HG02678 (cell line): ENCODE data around the gene THRB.

Experiments
- ATAC-seq: cut with Tn5 transposase; IDR thresholded peaks from one replicate; pipeline ENCODE4 v1.9.1; 2021; ENCODE audit warnings: mild to moderate bottlenecking, moderate library complexity; ENCODE audit not compliant: unreplicated experiment

THRB gene

DNA sequence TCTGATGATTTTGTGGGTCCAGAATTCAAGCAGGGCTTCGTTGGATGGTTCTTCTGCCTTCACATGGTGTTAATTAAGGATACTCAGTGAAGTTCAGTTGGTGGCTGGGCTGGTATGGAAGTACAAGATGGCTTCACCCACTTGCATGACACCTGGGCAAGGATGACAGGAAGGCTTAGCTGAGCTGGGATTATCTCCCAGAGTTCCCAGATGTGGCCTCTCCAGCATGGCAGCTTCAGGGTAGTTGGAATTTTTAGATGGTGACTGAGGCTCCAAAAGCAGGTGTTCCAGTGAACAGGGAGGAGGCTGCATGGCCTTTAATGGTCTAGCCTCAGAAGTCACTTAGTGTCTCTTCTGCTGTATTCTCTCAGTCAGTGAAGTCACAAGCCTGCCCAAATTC, 135.5 kb downstream of the THRB start:
- no peak for ATAC-seq

DNA sequence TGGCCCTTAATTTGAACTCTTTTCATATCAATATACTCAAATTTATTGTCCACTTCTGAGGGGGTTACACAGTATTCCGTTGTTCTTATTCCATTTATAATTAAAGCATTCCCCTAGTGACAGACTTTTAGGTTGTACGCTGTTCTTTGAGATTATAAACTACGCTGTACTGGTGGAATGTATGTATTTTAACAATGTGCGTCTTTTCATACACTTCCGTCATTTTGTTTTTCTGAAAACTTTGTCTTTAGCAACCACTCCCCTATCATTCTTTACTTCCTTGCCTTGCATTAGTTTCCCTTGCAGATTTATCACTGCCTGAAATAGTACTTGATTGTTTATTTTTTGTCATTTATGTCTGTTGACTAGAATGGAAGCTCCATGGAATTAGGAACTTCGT, 137.0 kb downstream of the THRB start:
- ATAC-seq: no peak

GRCh38 chr3:24355806-24356205, 138.8 kb downstream of the THRB start:
- ATAC-seq: no peak

DNA sequence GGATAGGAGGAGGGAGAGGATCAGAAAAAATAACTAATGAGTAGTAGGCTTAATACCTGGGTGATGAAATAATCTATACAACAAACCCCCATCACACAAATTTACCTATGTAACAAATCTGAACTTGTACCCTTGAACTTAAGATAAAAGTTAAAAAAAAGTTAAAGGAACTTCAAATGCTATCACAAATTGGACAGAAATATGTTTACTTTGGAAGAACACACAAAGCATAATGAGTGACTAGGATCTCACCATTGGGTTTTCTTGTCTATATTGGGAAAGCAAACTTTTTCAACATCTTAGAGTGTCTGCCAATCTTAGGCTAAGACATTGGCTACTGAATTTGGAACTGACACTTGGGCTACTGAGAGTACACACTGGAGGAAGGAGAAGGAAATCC, 140.4 kb downstream of the THRB start:
- no peak for ATAC-seq

GRCh38 chr3:24352893-24353553, 141.6 kb downstream of the THRB start:
- ATAC-seq: no peak

GRCh38 chr3:24351779-24352469, 142.7 kb downstream of the THRB start:
- ATAC-seq: no peak

DNA sequence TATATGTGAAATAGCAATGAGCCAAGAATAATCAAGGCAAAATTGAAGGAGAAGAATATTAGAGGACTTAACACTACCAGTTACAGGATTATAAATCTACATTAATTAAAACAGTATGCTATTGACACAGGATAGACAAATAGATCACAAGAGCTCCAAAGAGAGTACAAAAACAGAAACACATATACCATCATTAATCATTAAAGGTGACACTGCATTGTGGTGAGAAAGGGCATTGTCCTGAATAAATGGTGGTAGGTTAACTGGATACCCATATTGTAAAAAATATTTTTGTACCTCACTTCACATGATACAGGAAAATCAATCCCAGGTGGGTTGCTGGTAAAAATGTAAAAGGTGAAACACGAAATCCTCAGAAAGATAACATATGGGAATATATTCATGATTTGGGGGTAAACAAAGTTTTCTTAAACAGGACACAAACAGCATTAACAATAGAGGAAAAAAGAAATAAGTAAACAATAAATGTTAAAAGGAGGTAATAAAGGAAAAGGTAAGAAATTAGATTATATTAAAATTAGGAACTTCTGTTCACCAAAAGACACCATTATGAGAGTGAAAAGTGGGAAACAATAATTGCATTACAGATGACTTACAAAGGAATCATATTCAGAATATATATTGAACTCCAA, 145.2 kb downstream of the THRB start:
- no peak for ATAC-seq

DNA sequence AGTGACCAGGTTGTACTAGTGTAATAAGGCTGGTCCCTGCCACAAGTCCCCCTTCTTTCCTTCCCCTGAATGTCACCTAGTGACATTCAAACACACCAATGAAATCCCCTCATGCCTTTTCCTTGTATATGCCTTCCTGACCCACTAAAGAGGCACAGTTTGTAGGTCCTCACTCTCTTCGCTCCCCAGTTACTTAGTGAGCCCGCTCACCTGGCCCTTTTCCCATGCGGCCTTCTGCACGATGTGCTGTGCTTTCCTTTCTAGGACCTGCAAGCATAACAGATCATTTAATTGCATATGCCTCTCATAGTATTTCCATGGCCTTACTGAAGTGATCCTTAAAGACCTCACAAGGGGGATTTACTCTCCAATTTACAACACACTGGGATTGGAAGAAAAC, 146.3 kb downstream of the THRB start:
- ATAC-seq: no peak

DNA sequence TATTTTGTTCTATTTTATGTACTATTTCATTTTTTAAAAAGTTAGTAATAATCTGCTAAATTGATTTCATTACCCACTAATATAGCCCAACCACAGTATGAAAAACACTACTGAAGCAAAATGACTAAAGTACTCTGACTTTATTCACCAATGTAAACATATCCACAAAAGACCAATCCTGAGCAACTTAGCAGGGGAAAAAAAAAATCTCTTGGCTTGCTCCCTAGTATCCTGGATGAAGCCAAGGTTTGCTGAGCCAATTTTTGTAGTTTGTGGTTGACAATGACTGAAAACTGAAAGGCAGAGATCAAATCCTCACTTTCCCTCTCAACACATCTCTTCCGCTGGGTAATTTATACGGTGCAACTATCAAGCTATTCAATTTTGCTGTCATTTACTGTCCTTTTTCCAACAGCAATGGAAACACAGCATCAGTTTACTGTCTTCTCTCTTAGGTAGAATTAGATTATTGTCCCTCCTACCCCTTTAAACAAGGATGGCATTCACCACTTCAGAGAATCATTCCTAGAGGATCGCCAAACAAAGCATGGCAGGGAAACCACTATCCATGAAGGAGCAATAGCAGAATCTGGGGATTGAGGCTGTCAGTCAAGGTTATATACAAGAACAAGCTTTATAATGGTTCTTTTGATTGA, 149.7 kb downstream of the THRB start:
- no peak for ATAC-seq

GRCh38 chr3:24343084-24343783, 151.4 kb downstream of the THRB start:
- no peak for ATAC-seq

- ATAC-seq: no peak
Observed at GRCh38 chr3:24342275-24342674, 152.4 kb downstream of the THRB start.

GRCh38 chr3:24341668-24342067, 153.0 kb downstream of the THRB start:
- no peak for ATAC-seq

- ATAC-seq: no peak
Observed at GRCh38 chr3:24340966-24341365, 153.7 kb downstream of the THRB start.

GRCh38 chr3:24340161-24340560, 154.5 kb downstream of the THRB start:
- no peak for ATAC-seq

DNA sequence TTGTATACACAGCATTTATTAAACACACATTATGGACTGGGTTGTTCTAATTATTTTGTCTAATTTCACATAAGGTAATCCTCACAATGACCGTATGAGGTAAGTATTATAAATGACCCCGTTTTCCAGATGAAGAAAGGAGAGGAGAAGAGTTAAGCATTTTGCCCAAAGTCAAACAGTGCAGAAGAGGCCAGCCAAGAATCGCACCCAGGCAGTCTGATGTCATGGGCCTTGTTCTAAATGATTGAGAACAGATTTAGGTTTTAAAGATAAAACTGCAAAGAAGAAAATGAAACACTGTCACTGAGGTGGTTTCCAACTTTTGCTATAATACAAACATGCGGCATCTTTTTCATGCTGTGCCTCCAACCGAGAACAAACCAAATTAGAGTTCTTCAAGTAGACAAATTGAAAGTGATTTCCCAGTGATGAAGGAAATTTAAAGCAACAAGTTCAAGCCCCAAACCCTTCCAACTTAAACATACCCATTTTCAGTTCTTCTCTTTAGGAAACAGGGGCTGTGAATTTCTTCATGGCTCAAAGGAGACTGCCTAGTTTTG, 155.3 kb downstream of the THRB start:
- no peak for ATAC-seq

DNA sequence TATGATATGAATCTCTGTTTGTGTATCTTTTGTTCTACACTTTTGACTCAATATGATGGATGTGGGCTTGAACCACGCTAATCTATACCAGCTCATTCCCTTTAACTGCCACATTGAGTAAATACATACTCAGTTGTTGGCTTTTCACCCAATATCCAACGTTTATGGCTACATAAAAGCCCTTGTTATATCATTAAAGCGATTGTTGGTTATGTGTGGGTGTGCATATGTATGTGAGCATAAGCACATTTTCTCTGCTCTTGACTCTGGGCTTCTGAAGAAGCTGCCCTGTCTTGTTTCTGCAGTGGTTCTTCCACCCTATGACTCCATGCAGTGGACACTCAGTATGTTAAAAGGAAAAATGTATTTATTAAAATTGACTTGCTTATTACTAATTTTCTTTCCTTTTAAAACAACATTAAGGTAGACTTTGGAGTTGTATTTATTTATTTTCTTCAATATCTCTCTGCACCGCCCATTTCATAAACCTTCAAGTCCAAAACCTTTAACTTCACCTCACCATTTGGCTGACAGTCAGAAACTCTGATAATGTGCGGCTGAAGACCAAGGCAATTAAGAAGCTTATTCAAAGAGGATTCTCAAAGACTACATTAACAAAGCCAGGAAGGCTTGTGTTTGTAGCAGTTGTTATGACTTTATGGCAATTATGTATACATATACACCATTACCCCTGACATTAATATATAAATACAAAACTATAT, 156.1 kb downstream of the THRB start:
- no peak for ATAC-seq

- no peak for ATAC-seq
Observed at GRCh38 chr3:24336101-24336500, 158.5 kb downstream of the THRB start.

- ATAC-seq: no peak
Observed at GRCh38 chr3:24332092-24332491, 162.6 kb downstream of the THRB start.

DNA sequence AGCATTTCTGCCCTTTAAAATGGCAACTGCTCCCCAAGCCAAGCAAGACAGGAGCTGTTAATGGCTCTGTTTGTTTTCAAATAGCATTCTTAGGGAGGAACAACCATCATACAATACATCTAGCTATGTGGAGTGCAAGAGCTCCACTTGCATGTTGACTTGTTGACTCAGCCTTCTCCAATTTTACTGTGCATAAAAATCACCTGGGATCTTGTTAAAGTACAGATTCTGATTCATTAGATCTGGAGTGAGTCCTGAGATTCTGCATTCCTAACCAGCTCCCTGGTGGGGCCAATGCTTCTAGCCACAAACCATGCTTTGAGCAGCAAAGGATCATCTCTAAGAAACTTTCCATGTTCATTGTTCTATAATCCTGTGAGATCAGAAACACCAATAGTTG, 171.4 kb downstream of the THRB start:
- ATAC-seq: no peak

DNA sequence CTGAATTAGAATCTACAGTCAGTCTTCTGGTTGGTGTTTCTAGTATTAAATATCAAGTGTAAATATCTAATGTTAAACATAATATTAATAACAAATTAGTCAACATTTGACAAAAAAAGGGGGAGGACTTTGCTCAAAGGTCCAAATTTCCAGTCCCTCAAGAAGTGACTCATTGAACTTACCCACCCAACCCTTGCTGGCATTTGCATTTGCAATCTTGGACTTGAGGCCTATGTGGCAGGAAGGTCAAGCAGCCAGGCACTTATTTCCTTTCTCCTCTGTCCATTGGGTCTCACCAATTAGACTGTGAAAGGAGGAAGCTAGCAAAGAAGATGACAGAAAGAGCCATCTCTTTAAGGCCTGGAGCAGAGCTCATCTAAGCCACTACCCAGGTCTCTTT, 174.0 kb downstream of the THRB start:
- ATAC-seq: no peak
